ENCODE data around the gene TM9SF4. TPM values are rescaled to one million over a fixed set of nuclear protein-coding genes. Genes with fewer than 3 reads are reported as not detected.

Gene TM9SF4
- total RNA-seq, 4 donors from 2014 or later, result 19.9 to 34.4 (median 25.2) TPM

DNA sequence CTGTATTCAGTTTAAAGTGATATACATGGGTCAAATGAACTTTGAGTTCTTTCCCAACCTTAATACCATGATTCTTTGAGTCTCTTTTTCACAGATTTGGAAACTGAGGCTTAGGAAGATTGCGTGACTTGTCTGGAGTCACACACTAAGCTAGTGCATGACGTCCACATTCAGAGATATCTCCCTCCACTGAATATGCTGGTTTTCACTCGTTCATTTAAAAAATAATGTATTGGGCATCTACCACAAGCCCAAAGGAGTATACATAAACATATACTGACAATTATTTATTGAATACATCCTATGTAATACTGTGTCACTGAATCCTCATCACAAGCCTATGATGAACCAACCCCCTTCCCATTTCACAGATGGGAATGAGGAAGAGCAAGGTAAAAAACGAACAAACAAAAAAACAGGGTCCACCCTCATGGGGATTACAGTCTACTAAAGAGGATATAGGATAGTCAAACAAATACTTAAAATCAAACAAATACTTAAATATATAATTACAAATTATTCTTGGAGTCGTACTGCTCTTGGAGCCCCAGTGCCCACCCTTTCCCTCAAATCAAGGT, 611 bp upstream of the TM9SF4 start:
- no peak for TF ChIP-seq POLR2AphosphoS5 (IDR thresholded peaks at IDR 0.05)
- no peak for TF ChIP-seq POLR2A (IDR thresholded peaks at IDR 0.05; ENCODE audit: low read depth)
- TF ChIP-seq EP300 (IDR thresholded peaks at IDR 0.05), result no peak
- TF ChIP-seq, protein P1, sequence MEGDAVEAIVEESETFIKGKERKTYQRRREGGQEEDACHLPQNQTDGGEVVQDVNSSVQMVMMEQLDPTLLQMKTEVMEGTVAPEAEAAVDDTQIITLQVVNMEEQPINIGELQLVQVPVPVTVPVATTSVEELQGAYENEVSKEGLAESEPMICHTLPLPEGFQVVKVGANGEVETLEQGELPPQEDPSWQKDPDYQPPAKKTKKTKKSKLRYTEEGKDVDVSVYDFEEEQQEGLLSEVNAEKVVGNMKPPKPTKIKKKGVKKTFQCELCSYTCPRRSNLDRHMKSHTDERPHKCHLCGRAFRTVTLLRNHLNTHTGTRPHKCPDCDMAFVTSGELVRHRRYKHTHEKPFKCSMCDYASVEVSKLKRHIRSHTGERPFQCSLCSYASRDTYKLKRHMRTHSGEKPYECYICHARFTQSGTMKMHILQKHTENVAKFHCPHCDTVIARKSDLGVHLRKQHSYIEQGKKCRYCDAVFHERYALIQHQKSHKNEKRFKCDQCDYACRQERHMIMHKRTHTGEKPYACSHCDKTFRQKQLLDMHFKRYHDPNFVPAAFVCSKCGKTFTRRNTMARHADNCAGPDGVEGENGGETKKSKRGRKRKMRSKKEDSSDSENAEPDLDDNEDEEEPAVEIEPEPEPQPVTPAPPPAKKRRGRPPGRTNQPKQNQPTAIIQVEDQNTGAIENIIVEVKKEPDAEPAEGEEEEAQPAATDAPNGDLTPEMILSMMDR (IDR thresholded peaks at IDR 0.05), result no peak
- Histone ChIP-seq H3K27me3 (no peaks in the 10 kb centered on the region), H3K36me3 (no peaks in the 10 kb centered on the region), H3K4me1 (peaks cover 24 to 40% (median 38%) of the 10 kb centered on the region in 4 donors), H3K27ac (replicated peaks in 1 of 4) (peak overlapping the region; percentile 96 to 99 (median 97)), H3K9me3 (no peaks in the 10 kb centered on the region), H3K4me3 (peak overlapping the region; percentile 72 to 99 (median 88))
- no peak for DNase-seq (ENCODE audit: extremely low spot score)
- WGBS, result 58% methylated on average over 5 of the region's 5 CpGs
- intact Hi-C loops (cut with DNase I), result loop anchor here (5.0 kb wide), 1 partner anchor 98 kb away; the partner anchor contains the start of genes PLAGL2 and POFUT1

- peak overlapping the region; percentile 72 to 99 (median 88) for H3K4me3 ChIP-seq
- intact Hi-C loops (cut with DNase I), result no loop called here
- H3K4me1 ChIP-seq, result peaks cover 24 to 53% (median 51%) of the 10 kb centered on the region in 4 donors
- H3K36me3 ChIP-seq, result peaks cover 0 to 3% (median 0%) of the 10 kb centered on the region in 4 donors
- H3K9me3 ChIP-seq, result no peaks in the 10 kb centered on the region
- 2% methylated on average over 8 of the region's 8 CpGs for WGBS
- H3K27ac ChIP-seq (replicated peaks in 1 of 4), result peak overlapping the region; percentile 96 to 99 (median 97)
- H3K27me3 ChIP-seq, result no peaks in the 10 kb centered on the region
- TF ChIP-seq POLR2A (IDR thresholded peaks at IDR 0.05; ENCODE audit: low read depth), result no peak
- no peak for TF ChIP-seq EP300 (IDR thresholded peaks at IDR 0.05)
- TF ChIP-seq, protein P1 (IDR thresholded peaks at IDR 0.05), result no peak
- TF ChIP-seq POLR2AphosphoS5 (IDR thresholded peaks at IDR 0.05), result no peak
- no peak for DNase-seq (ENCODE audit: extremely low spot score)
Observed at GRCh38 chr20:32110173-32110704, 725 bp downstream of the TM9SF4 start.

DNA sequence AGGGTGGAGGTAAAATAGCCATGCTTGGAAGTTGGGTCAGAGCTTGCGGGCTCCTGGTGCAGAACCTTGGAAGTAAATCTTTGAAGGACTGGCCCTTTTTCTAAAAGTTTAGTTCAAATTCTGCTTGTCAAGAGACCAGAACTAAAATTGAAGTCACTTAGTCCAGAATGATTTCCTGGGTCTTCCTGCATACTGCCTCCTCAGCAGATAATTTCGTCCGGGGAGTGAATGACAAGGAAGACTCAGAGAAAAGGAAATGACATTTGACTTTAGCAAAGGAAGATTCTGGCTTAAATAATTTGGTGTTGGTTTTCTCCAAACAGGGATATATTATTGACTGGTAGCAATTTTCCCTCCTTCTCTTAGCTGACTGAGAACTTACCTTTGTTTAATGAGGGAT, 1.2 kb downstream of the TM9SF4 start:
- H3K4me1 ChIP-seq, result peaks cover 24 to 56% (median 55%) of the 10 kb centered on the region in 4 donors
- TF ChIP-seq POLR2A (IDR thresholded peaks at IDR 0.05; ENCODE audit: low read depth) (no peak), EP300 (IDR thresholded peaks at IDR 0.05) (no peak), POLR2AphosphoS5 (IDR thresholded peaks at IDR 0.05) (no peak)
- TF ChIP-seq, protein P1 (IDR thresholded peaks at IDR 0.05), result no peak
- no peaks in the 10 kb centered on the region for H3K9me3 ChIP-seq
- intact Hi-C loops (cut with DNase I), result no loop called here
- 61% methylated on average over 3 of the region's 3 CpGs for WGBS
- peak overlapping the region; percentile 72 to 99 (median 88) for H3K4me3 ChIP-seq
- DNase-seq (ENCODE audit: extremely low spot score), result no peak
- H3K27me3 ChIP-seq, result no peaks in the 10 kb centered on the region
- peak overlapping the region in 3 of 4 donors; percentile 96 to 98 (median 96) for H3K27ac ChIP-seq (replicated peaks in 1 of 4)
- H3K36me3 ChIP-seq, result peaks cover 0 to 6% (median 0%) of the 10 kb centered on the region in 4 donors

DNA sequence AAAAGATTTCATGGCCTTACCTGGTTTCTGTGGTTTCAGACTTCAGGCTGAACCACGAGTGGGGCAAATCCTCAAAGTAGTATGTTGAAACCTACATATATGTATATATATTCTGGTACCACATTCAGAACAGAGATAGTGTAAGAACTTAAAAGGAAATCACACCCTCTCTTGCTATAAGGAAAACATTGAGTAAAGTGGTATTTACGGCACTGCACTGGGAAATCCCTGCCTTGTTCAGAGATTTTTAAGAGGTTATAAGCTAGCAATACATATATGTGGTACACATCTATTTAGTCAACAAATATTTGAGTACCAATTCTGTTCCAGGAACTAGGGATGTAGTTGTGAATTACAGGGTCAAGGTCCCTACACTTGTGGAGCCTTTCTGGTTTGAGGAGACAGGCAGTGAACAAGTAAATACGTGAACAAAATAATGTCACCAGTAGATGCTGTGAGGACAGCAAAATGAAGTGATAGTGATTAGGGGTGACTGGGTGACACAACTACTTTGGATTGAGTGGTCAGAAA, 1.7 kb downstream of the TM9SF4 start:
- Histone ChIP-seq H3K27me3 (no peaks in the 10 kb centered on the region), H3K9me3 (no peaks in the 10 kb centered on the region), H3K36me3 (peaks cover 0 to 6% (median 0%) of the 10 kb centered on the region in 4 donors), H3K4me1 (peaks cover 24 to 61% (median 58%) of the 10 kb centered on the region in 4 donors), H3K4me3 (no peak overlapping the region), H3K27ac (replicated peaks in 1 of 4) (no peak overlapping the region)
- intact Hi-C loops (cut with DNase I), result no loop called here
- TF ChIP-seq POLR2A (IDR thresholded peaks at IDR 0.05; ENCODE audit: low read depth) (no peak), EP300 (IDR thresholded peaks at IDR 0.05) (no peak), POLR2AphosphoS5 (IDR thresholded peaks at IDR 0.05) (no peak)
- TF ChIP-seq, protein P1 (IDR thresholded peaks at IDR 0.05), result no peak
- no peak for DNase-seq (ENCODE audit: extremely low spot score)
- 80% methylated on average over 3 of the region's 3 CpGs for WGBS

Measured in esophagus muscularis mucosa (tissue), 4 donors.